Mesendoderm (in vitro differentiated cells): ENCODE measurements around the gene SRP14.
A peak's percentile ranks its signal among the peaks of the same experiment; 100 is the strongest.
"Not testable (repeated sequence)": the region's sequence is repeated elsewhere in the genome, so short reads cannot be mapped to it uniquely, and the experiment has no call there.

Source experiments
- DNase-seq: peaks from one replicate; pipeline ENCODE4 v3.0.0; 2013
- H2AK5ac ChIP-seq: 2 replicates; pipeline ENCODE4 v1.6.1; 2013; ENCODE audit warnings: low read length, inconsistent platforms
- H2BK120ac ChIP-seq: 2 replicates; pipeline ENCODE4 v1.6.1; 2013; ENCODE audit warnings: low read depth, mild to moderate bottlenecking, low read length, moderate library complexity, mixed read lengths
- H2BK15ac ChIP-seq: replicated peaks from 2 replicates; pipeline ENCODE4 v1.6.1; 2013; ENCODE audit warnings: low read depth, mild to moderate bottlenecking, moderate library complexity
- H2BK5ac ChIP-seq: 2 replicates; pipeline ENCODE4 v1.6.1; 2013; ENCODE audit warnings: low read length, inconsistent platforms
- H3K18ac ChIP-seq: 2 replicates; pipeline ENCODE4 v1.6.1; 2013; ENCODE audit warnings: mild to moderate bottlenecking, low read length, mixed read lengths
- H3K23ac ChIP-seq: one replicate; pipeline ENCODE4 v1.6.1; 2013; ENCODE audit warnings: low read length
- H3K27ac ChIP-seq: 2 replicates; pipeline ENCODE4 v1.5.1; 2013; ENCODE audit warnings: low read depth, mild to moderate bottlenecking, inconsistent platforms, low read length, moderate library complexity
- H3K27me3 ChIP-seq: 2 replicates; pipeline ENCODE4 v1.6.1; 2013; ENCODE audit warnings: low read length, control low read depth, mild to moderate bottlenecking, inconsistent platforms; ENCODE audit not compliant: insufficient read depth, poor library complexity
- H3K36me3 ChIP-seq: 2 replicates; pipeline ENCODE4 v1.6.1; 2013; ENCODE audit warnings: low read length, inconsistent platforms; ENCODE audit not compliant: control insufficient read depth, insufficient read depth
- H3K4ac ChIP-seq: one replicate; pipeline ENCODE4 v1.6.1; 2013; ENCODE audit warnings: low read depth, mild to moderate bottlenecking, low read length, moderate library complexity
- H3K4me1 ChIP-seq: 2 replicates; pipeline ENCODE4 v1.6.1; 2013; ENCODE audit warnings: low read depth, low read length, inconsistent platforms; ENCODE audit not compliant: control insufficient read depth
- H3K4me2 ChIP-seq: 2 replicates; pipeline ENCODE4 v1.6.1; 2013; ENCODE audit warnings: low read length
- H3K4me3 ChIP-seq: 2 replicates; pipeline ENCODE4 v1.5.1; 2013; ENCODE audit warnings: mild to moderate bottlenecking, low read length
- H3K56ac ChIP-seq: one replicate; pipeline ENCODE4 v1.6.1; 2013; ENCODE audit warnings: low read length
- H3K79me1 ChIP-seq: 2 replicates; pipeline ENCODE4 v1.6.1; 2013; ENCODE audit warnings: low read length, inconsistent platforms
- H3K79me2 ChIP-seq: 2 replicates; pipeline ENCODE4 v1.6.1; 2013; ENCODE audit warnings: mild to moderate bottlenecking, low read length; ENCODE audit not compliant: control insufficient read depth, insufficient read depth
- H3K9ac ChIP-seq: 2 replicates; pipeline ENCODE4 v1.6.1; 2013; ENCODE audit warnings: low read length, inconsistent platforms
- H4K5ac ChIP-seq: one replicate; pipeline ENCODE4 v1.6.1; 2013; ENCODE audit warnings: low read length
- H4K8ac ChIP-seq: one replicate; pipeline ENCODE4 v1.6.1; 2013; ENCODE audit warnings: low read depth, mild to moderate bottlenecking, control low read depth, low read length, moderate library complexity
- WGBS: extraction: QIAGEN DNeasy Blood & Tissue Kit; methylation state at CpG from one replicate; pipeline ENCODE4 v1.1.7; 2013; ENCODE audit warnings: low lambda C conversion rate, missing lambda C conversion rate; ENCODE audit not compliant: insufficient coverage; ENCODE audit errors: extremely low coverage; 5-methylcytosine and 5-hydroxymethylcytosine counted together

SRP14 gene

GRCh38 chr15:40075298-40076044 lies 36.5 kb upstream of the SRP14 start:
- no peaks in the 10 kb centered on the region for H3K79me2 ChIP-seq
- peak overlapping the region; percentile 42 for H3K18ac ChIP-seq
- H2AK5ac ChIP-seq: peak overlapping the region; percentile 64
- no peak overlapping the region for H3K4ac ChIP-seq
- H3K4me3 ChIP-seq: no peak overlapping the region
- H3K79me1 ChIP-seq: no peaks in the 10 kb centered on the region
- no peak overlapping the region for H3K27ac ChIP-seq
- H3K4me2 ChIP-seq: no peak overlapping the region
- H3K27me3 ChIP-seq: no peaks in the 10 kb centered on the region
- no peak overlapping the region for H4K8ac ChIP-seq
- no CpG with 5 or more reads among the region's 18 CpGs for WGBS
- peaks cover 5% of the 10 kb centered on the region for H3K4me1 ChIP-seq
- no peak overlapping the region for H2BK120ac ChIP-seq
- H3K9ac ChIP-seq: no peak overlapping the region
- peak overlapping the region; percentile 31 for H2BK5ac ChIP-seq
- H2BK15ac ChIP-seq: no peak overlapping the region
- no peak overlapping the region for H4K5ac ChIP-seq
- H3K56ac ChIP-seq: peak overlapping the region; percentile 57
- no peaks in the 10 kb centered on the region for H3K36me3 ChIP-seq
- no peak overlapping the region for H3K23ac ChIP-seq
- DNase-seq: no peak

DNA sequence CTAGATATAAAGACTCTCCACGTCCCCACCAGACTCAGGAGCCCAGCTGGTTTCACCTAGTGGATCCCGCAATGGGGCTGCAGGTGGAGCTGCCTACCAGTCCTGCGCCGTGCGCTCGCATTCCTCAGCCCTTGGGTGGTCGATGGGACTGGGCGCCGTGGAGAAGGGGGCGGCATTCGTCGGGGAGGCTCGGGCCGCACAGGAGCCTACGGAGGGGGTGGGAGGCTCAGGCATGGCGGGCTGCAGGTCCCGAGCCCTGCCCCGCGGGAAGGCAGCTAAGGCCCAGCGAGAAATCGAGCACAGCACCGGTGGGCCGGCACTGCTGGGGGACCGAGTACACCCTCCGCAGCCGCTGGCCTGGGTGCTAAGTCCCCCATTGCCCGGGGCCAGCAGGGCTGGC lies 35.7 kb upstream of the SRP14 start:
- not testable (repeated sequence) for H3K79me1 ChIP-seq, H3K79me2 ChIP-seq, H3K36me3 ChIP-seq, H4K5ac ChIP-seq, H2BK5ac ChIP-seq, H2BK15ac ChIP-seq, H3K27me3 ChIP-seq, H3K4me1 ChIP-seq, H3K4ac ChIP-seq, H2AK5ac ChIP-seq, H3K4me3 ChIP-seq, H3K27ac ChIP-seq, H3K9ac ChIP-seq, H3K4me2 ChIP-seq, H3K23ac ChIP-seq, H4K8ac ChIP-seq, H2BK120ac ChIP-seq, H3K56ac ChIP-seq, H3K18ac ChIP-seq, DNase-seq
- no CpG with 5 or more reads among the region's 27 CpGs for WGBS

DNA sequence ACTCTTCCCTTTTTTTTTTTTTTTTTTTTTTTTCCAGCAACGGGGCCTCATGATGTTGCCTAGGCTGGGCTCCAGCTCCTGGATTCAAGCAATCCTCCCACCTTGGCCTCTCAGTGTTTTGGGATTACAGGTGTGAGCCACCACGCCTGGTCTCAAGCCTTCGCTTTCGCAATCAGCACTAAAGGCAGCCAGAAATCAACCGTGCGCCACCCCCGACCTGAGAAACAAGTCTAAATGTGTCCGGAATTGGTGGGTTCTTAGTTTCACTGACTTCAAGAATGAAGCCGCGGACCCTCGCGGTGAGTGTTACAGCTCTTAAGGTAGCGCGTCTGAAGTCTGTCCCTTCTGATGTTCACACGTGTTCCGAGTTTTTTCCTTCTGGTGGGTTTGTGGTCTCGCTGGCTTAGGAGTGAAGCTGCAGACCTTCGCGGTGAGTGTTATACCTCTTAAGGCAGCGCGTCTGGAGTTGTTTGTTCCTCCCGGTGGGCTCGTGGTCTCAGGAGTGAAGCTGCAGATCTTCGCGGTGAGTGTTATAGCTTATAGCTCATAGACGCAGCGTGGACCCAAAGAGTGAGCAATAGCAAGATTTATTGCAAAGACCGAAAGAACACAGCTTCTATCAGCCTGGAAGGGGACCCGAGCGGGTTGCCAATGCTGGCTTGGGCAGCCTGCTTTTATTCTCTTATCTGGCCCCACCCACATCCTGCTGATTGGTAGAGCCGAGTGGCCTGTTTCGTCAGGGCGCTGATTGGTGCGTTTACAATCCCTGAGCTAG lies 34.9 kb upstream of the SRP14 start:
- H3K79me1 ChIP-seq, H3K4me1 ChIP-seq, H2BK5ac ChIP-seq, H4K8ac ChIP-seq, H3K56ac ChIP-seq, H3K4ac ChIP-seq, H3K4me2 ChIP-seq, H3K27ac ChIP-seq, H3K4me3 ChIP-seq, H2BK120ac ChIP-seq, H3K18ac ChIP-seq, H3K27me3 ChIP-seq, H3K79me2 ChIP-seq, H2BK15ac ChIP-seq, H2AK5ac ChIP-seq, H3K9ac ChIP-seq, H3K36me3 ChIP-seq, H4K5ac ChIP-seq, DNase-seq, H3K23ac ChIP-seq: not testable (repeated sequence)
- no CpG with 5 or more reads among the region's 34 CpGs for WGBS

DNA sequence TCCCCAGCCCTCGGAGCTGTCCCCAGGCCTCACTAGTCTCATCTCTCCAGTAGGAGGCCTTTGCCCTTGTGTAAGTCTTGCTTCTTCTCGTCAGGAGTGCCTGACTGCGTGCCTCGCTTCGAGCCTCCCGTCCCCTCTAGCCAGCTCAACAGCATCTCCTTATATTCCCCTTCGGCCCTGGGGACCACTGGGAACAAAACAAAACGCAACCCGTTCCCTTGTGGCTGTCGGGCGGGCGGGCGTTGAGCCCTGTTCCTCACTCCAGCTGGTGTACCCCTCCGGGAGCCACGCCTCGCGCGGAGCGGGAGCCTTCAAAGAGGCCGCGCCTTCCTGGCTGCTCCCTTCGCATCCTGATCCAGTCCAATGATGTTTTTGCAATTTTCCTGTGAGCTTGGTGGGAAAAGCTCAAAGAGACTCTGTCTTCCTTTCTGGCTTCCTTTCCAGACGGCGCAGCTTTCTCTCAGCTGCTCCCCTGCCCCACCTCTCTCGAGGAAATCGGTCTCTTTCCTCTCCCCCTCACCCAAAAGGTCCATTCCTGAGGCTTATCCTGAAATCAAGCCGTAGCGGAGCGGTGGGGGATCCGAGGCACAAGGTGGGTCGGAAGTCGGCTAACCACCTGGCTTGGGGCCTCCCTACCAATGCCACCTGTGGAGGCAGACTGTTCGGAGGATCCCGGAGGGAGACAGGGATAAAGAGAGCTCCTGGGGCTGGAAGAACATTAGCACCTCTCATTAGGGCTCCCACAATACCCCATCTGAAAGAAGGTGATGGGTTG lies 33.4 kb upstream of the SRP14 start:
- WGBS: no CpG with 5 or more reads among the region's 34 CpGs
- no peak overlapping the region for H3K23ac ChIP-seq
- DNase-seq: no peak
- H4K8ac ChIP-seq: no peak overlapping the region
- peaks cover 7% of the 10 kb centered on the region for H3K4me1 ChIP-seq
- H3K27me3 ChIP-seq: no peaks in the 10 kb centered on the region
- no peak overlapping the region for H3K4me2 ChIP-seq
- H4K5ac ChIP-seq: no peak overlapping the region
- no peak overlapping the region for H3K4ac ChIP-seq
- no peak overlapping the region for H2AK5ac ChIP-seq
- no peaks in the 10 kb centered on the region for H3K36me3 ChIP-seq
- H3K56ac ChIP-seq: peak overlapping the region; percentile 22
- H3K79me1 ChIP-seq: no peaks in the 10 kb centered on the region
- H2BK5ac ChIP-seq: no peak overlapping the region
- no peak overlapping the region for H3K18ac ChIP-seq
- H3K9ac ChIP-seq: no peak overlapping the region
- no peak overlapping the region for H3K27ac ChIP-seq
- H3K4me3 ChIP-seq: no peak overlapping the region
- no peak overlapping the region for H2BK120ac ChIP-seq
- H2BK15ac ChIP-seq: no peak overlapping the region
- no peaks in the 10 kb centered on the region for H3K79me2 ChIP-seq

DNA sequence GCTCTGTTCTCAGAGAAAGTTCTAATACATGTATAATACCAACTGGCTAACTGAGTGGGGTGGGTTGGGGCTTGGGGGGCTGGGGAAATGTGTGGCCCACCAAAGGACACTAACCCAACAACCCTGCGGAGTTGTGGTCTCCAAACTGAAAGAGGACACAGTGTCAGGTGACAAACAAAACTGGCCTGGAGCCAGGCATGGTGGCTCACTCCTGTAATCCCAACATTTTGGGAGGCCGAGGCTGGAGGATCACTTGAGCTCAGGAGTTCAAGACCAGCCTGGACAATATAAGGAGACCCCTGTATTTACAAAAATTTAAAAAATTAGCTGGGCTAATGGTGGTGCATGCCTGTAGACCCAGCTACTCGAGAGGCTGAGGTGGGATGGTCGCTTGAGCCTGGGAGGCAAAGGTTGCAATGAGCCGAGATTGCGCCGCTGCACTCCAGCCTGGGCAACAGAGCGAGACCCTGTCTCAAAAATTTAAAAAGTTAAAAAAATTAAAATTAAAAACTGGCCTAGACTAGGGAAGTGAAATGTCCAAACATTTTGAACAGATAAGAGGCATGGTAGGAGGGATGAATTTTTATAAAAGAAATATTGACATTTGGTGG lies 31.7 kb upstream of the SRP14 start:
- no peak overlapping the region for H4K5ac ChIP-seq
- no peaks in the 10 kb centered on the region for H3K27me3 ChIP-seq
- no peak overlapping the region for H2BK5ac ChIP-seq
- H3K23ac ChIP-seq: no peak overlapping the region
- no peaks in the 10 kb centered on the region for H3K36me3 ChIP-seq
- DNase-seq: no peak
- no peak overlapping the region for H4K8ac ChIP-seq
- H3K18ac ChIP-seq: no peak overlapping the region
- H2BK15ac ChIP-seq: no peak overlapping the region
- H3K4ac ChIP-seq: no peak overlapping the region
- no peak overlapping the region for H3K56ac ChIP-seq
- H3K9ac ChIP-seq: no peak overlapping the region
- WGBS: no CpG with 5 or more reads among the region's 8 CpGs
- H3K4me1 ChIP-seq: peaks cover 5% of the 10 kb centered on the region
- no peak overlapping the region for H3K27ac ChIP-seq
- H3K79me1 ChIP-seq: no peaks in the 10 kb centered on the region
- no peak overlapping the region for H2BK120ac ChIP-seq
- no peaks in the 10 kb centered on the region for H3K79me2 ChIP-seq
- H3K4me3 ChIP-seq: no peak overlapping the region
- no peak overlapping the region for H2AK5ac ChIP-seq
- H3K4me2 ChIP-seq: no peak overlapping the region
